Measurements from ENCODE around the gene TSPEAR. TPM values are rescaled to one million over a fixed set of nuclear protein-coding genes. Genes with fewer than 3 reads are reported as not detected.
"Not testable (repeated sequence)": the region's sequence is repeated elsewhere in the genome, so short reads cannot be mapped to it uniquely, and the experiment has no call there.

Gene TSPEAR
- total RNA-seq, 1 donor from 2014 or later = 0.06 TPM

DNA sequence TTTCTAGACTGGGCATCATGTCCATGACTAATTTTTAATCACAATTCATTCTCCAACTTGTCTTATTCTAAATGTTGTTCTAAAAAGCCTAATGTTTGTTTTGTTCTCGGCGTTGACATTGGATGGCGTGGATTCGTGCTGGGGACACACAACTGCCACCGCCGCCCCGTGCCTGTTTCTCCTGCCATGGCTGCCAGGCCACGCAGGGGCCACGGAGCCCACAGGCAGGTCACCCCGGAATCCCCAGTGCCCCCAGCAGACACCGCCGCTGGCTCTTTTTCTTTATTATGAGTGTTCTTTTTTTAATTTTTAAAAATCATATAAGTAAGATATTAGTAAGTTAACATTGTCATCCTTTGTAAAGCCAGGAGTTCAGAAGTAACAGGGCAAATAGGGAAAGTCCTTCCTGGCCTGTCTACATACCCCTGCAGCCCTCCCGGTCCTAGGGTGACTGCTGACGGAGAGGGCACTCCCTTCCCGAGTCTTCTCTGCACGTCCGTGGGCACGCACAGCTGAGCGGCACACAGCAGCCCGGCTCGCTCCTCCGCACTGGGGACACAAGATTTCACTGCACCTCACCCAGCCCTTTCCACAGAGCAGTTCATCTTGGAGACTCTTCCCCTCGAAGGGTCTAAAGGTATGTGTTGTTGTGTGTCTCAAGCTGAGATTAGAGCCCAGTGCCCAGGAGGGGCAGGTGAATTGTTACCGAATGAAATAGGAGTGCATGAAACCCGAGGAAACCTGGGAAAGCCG lies 203.5 kb downstream of the TSPEAR start:
- DNase-seq (ENCODE audit: low spot score) = no peak

- no peak for DNase-seq (ENCODE audit: low spot score)
Observed at GRCh38 chr21:44506279-44507255, 204.8 kb downstream of the TSPEAR start.

DNA sequence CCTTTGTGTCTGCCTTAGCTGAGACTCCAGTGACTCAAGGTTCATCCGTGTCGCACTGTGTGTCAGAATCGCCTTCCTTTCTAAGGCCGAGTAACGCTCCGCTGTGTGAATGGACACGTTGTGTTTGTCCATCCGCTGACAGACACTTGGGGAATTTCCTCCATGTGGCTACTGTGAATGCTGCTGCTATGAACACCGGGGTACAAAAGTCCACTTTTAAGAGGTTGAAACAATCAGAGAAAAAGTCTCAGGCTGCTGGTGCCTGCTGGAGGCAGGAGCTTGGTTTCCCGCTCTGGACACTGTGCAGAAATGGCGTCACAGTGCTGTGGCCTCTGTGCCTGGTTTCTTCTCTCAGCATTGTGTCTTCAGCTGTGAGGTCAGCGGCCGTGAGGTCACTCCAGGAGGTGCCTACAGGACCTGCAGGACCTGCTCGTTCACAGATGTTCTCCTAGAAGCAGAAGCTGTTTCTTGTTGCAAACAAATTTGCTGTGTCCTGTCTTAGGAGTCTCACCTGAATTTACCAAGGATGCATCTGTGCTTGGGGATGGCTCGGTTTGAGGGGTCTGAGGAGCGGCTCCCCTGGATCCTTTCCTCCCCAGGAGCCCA lies 205.6 kb downstream of the TSPEAR start:
- no peak for DNase-seq (ENCODE audit: low spot score)

- no peak for DNase-seq (ENCODE audit: low spot score)
Observed at GRCh38 chr21:44503901-44504399, 207.4 kb downstream of the TSPEAR start.

DNA sequence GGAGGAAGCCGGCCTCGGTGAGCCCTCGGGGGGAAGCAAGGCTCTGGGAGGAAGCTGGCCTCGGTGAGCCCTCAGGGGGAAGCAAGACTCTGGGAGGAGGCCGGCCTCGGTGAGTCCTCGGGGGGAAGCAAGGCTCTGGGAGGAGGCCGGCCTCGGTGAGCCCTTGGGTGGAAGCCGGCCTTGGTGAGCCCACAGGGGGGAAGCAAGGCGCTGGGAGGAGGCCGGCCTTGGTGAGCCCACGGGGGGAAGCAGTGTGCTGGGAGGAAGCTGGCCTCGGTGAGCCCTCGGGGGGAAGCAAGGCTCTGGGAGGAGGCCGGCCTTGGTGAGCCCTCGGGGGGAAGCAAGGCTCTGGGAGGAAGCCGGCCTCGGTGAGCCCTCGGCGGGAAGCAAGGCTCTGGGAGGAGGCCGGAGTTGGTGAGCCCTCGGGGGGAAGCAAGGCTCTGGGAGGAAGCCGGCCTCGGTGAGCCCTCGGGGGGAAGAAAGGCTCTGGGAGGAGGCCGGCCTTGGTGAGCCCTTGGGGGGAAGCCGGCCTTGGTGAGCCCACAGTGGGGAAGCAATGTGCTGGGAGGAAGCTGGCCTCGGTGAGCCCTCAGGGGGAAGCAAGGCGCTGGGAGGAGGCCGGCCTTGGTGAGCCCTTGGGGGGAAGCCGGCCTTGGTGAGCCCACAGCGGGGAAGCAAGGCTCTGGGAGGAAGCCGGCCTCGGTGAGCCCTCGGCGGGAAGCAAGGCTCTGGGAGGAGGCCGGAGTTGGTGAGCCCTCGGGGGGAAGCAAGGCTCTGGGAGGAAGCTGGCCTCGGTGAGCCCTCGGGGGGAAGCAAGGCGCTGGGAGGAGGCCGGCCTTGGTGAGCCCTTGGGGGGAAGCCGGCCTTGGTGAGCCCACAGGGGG lies 208.1 kb downstream of the TSPEAR start:
- DNase-seq (ENCODE audit: low spot score) = not testable (repeated sequence)

GRCh38 chr21:44502171-44502958 lies 209.0 kb downstream of the TSPEAR start:
- DNase-seq (ENCODE audit: low spot score) = no peak

- DNase-seq (ENCODE audit: low spot score) = no peak
Observed at GRCh38 chr21:44500111-44500510, 211.3 kb downstream of the TSPEAR start.

DNA sequence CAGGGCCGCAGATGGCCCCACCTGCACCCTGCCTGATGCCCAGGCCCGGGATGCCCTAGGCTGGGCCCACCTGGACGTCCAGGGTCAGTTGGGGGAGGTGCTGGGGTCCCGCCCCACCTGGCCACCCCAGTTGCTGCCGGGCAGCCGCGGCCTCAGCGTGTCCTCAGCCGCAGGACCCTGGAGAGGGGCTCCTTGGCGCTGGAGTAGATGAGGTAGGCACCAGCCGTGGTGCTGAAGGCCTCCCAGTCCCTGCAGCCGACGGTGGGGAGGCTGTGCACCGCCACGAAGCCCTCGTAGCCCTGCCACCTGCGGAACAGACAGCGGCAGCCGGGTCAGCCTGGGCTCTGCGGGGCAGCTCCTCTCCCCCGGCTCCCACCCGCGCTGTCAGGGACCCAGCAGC lies 211.7 kb downstream of the TSPEAR start:
- DNase-seq (ENCODE audit: low spot score) = no peak

DNA sequence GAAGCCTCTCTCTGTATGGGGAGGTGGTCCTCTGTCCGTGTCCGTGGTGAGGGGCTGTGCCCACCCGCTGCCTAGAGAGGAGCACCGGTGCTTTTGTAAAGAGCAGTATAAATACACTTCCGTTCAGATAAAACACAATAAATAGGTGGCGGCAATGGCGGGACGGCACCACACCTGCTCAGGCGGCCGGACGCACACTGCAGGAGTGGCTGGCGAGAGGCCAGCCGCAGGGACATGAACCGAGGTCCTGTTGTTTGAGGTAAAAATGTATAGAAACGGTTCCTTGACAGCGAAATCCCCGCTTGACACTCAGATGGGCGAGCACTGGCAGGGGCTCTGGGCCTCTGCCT lies 212.2 kb downstream of the TSPEAR start:
- DNase-seq (ENCODE audit: low spot score) = no peak

DNA sequence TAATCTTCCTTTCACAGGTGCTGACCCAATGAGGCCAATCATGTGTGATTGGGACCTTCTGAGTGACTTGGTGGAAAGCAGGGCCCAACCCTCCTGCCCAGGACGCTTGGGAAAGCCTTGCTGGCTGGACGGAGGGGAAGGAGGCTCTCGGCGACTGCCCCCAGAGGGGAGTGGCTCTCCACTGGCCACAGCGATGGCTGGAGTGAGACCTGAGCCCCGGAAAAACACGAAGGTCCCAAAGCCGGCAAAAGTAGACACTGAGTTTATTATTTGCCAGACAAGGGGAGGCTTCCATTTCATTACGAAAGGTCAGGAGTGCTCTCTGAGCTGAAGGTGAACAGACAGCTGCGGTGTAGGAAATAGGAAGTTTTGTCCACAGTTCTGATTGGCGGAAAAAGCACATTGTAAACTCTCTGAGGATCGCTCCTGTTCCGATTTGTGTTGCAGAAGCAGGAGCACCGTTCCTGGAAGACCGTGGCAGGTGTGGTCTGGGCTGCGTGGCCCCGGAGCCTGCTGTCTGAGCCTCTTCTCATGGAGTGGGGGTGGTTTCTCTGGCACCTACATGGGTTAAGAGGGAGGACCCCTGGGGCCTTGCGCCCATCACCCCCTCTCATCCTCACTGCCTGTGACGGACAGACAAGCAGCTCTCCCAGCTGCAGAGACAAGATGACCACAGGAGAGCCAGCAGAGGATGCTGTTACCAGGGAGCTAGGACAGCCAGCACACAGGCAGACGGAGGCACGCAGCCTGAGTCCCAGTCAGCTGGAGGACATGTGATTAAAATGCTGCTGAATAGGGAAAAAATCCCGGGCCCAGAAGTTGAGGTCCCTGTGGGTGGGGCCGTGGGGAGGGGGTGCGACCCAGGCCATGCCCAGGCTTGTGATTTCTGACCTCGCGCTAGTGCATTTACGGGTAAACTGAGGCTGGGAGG lies 212.8 kb downstream of the TSPEAR start:
- DNase-seq (ENCODE audit: low spot score) = no peak

DNA sequence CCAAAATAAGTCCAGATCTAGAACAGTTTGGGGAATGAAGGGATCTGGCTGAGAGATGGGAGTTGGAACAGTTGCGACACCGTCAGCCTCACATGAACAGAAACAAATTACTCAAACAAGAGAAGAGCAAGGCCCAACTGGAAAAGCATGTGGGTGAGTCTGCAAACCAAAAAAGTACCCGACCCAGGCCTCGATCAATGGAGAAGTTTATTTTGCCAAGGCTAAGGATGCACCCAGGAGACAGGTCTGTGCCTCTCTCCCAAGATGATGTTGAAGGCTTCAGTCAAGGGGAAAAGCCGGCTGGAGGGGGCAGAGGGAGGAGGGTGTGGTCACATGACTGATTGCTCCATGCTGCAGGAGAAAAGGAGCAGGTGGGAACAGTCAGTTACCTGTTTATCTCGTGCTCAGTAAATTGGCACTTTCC lies 213.7 kb downstream of the TSPEAR start:
- DNase-seq (ENCODE audit: low spot score) = no peak

- DNase-seq (ENCODE audit: low spot score) = no peak
Observed at GRCh38 chr21:44496564-44497550, 214.5 kb downstream of the TSPEAR start.

DNA sequence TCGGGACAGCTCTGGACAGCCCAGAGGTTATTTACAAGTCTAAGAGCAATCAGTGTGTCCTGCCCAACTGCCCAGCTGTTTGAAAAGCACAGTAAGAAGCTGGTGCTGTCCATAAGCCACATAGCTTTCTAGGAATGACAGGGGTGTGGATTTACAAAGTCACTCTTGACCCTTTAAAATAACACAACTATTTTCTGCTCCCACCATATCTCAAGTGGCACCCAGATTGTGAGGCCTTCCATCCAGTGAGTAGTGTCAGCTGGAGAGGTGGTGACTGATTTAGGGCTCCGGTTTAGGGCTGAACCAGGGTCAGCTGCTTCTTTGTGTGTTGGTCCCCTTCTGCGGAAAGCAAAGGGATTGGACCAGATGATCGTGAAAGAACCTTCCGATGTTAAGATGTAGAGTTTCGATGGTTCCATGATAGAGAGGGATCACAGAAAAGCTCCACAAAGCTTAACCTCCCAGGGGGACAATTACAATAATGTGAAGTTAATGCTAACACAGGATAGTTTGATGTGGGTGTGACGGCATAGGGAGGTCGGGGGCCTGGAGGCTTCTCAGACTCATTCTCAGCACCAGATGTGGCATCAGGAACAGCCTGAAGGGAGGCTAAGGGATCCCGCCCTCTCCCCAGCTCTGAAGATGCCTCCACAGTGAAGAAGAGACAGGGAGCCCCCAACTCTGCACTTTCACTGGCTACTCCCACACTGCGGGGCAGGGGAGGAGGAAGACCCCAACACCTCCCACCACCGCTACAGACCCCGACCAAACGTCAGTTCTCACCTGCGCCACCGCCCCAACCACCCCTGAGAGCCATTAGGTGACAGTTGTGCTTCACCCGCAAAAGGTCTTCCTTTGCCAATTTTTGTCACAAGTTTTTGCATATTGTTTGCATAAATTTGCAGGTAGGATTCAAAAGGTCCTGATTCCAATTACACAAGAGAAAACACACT lies 215.5 kb downstream of the TSPEAR start:
- DNase-seq (ENCODE audit: low spot score) = no peak

DNA sequence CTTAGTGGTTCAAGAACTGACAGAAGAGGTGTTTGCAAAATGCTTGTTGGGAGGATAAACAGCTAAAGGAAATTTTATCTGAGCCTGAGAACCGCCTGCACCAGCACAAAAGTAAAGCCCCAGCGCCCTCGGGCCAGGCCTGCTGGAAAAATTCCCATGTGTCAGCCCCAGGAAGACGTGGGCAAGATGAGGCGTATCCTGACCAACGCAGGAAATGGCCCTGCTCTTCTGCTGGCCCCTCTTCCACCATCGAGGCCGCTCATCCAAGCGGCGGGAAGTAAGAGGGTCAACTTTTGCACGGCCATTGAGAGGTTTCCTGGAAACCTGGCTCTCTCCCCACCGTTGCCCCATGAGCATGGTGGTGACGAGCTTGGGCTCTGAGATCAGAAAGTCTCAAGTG lies 216.4 kb downstream of the TSPEAR start:
- DNase-seq (ENCODE audit: low spot score) = no peak

DNA sequence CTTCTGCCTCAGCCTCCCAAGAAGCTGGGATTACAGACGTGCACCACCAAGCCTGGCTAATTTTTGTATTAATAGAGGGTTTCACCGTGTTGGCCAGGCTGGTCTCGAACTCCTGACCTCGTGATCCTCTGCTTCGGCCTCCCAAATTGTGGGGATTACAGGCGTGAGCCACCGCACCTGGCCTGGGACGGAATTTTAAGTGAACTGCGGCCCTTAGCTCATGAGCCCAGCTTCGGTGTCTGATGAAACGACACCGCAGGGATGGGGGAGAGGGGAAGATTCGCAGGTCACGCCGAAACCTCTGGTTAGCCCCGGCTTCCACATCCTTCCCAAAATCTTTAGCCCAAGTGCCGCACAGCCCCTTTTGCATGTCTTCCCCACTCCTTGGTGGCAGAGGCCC lies 217.0 kb downstream of the TSPEAR start:
- no peak for DNase-seq (ENCODE audit: low spot score)

- no peak for DNase-seq (ENCODE audit: low spot score)
Observed at GRCh38 chr21:44492567-44493385, 218.6 kb downstream of the TSPEAR start.
